ENCODE measurements around the gene INVS.
"Not testable (repeated sequence)": the region's sequence is repeated elsewhere in the genome, so short reads cannot be mapped to it uniquely, and the experiment has no call there.

The INVS gene

GRCh38 chr9:100227636-100228035 is 128.6 kb downstream of the INVS start:
- DNase-seq, result no peak
- H3K27ac Mint-ChIP-seq, result no peak overlapping the region
- H3K4me1 Mint-ChIP-seq, result no peaks in the 10 kb centered on the region
- peaks cover 13% of the 10 kb centered on the region for H3K9me3 Mint-ChIP-seq
- no peak overlapping the region for H3K4me3 Mint-ChIP-seq
- no peaks in the 10 kb centered on the region for H3K27me3 Mint-ChIP-seq (ENCODE audit: low read depth, poor library complexity)
- peaks cover 58% of the 10 kb centered on the region for H3K36me3 Mint-ChIP-seq (ENCODE audit: low read depth)
- no peak for TF ChIP-seq CTCF (IDR thresholded peaks at IDR 0.05)

- Mint-ChIP-seq H3K9me3 (peaks cover 20% of the 10 kb centered on the region), H3K27ac (no peak overlapping the region), H3K27me3 (ENCODE audit: low read depth, poor library complexity) (no peaks in the 10 kb centered on the region), H3K36me3 (ENCODE audit: low read depth) (peaks cover 66% of the 10 kb centered on the region), H3K4me1 (no peaks in the 10 kb centered on the region), H3K4me3 (no peak overlapping the region)
- DNase-seq, result no peak
- no peak for TF ChIP-seq CTCF (IDR thresholded peaks at IDR 0.05)
Observed at GRCh38 chr9:100228352-100228869, 129.4 kb downstream of the INVS start.

- Mint-ChIP-seq H3K4me1 (no peaks in the 10 kb centered on the region), H3K4me3 (no peak overlapping the region), H3K27me3 (ENCODE audit: low read depth, poor library complexity) (no peaks in the 10 kb centered on the region), H3K36me3 (ENCODE audit: low read depth) (peaks cover 73% of the 10 kb centered on the region), H3K27ac (no peak overlapping the region), H3K9me3 (peaks cover 28% of the 10 kb centered on the region)
- DNase-seq, result no peak
- TF ChIP-seq CTCF (IDR thresholded peaks at IDR 0.05), result no peak
Observed at GRCh38 chr9:100229136-100229535, 130.1 kb downstream of the INVS start.

GRCh38 chr9:100229561-100229960 is 130.5 kb downstream of the INVS start:
- no peak for TF ChIP-seq CTCF (IDR thresholded peaks at IDR 0.05)
- peaks cover 32% of the 10 kb centered on the region for H3K9me3 Mint-ChIP-seq
- no peak overlapping the region for H3K4me3 Mint-ChIP-seq
- H3K4me1 Mint-ChIP-seq, result no peaks in the 10 kb centered on the region
- no peak for DNase-seq
- H3K27me3 Mint-ChIP-seq (ENCODE audit: low read depth, poor library complexity), result no peaks in the 10 kb centered on the region
- H3K27ac Mint-ChIP-seq, result no peak overlapping the region
- peaks cover 77% of the 10 kb centered on the region for H3K36me3 Mint-ChIP-seq (ENCODE audit: low read depth)

GRCh38 chr9:100236986-100237385 is 137.9 kb downstream of the INVS start:
- H3K27ac Mint-ChIP-seq; H3K27me3 Mint-ChIP-seq (ENCODE audit: low read depth, poor library complexity); DNase-seq; H3K4me1 Mint-ChIP-seq; H3K4me3 Mint-ChIP-seq: not testable (repeated sequence)
- peaks cover 85% of the 10 kb centered on the region for H3K36me3 Mint-ChIP-seq (ENCODE audit: low read depth)
- H3K9me3 Mint-ChIP-seq, result peaks cover 54% of the 10 kb centered on the region

GRCh38 chr9:100240512-100240911 is 141.5 kb downstream of the INVS start:
- DNase-seq, result no peak
- no peak overlapping the region for H3K4me3 Mint-ChIP-seq
- H3K9me3 Mint-ChIP-seq, result peaks cover 18% of the 10 kb centered on the region
- H3K27me3 Mint-ChIP-seq (ENCODE audit: low read depth, poor library complexity), result no peaks in the 10 kb centered on the region
- no peaks in the 10 kb centered on the region for H3K4me1 Mint-ChIP-seq
- TF ChIP-seq CTCF (IDR thresholded peaks at IDR 0.05), result no peak
- H3K27ac Mint-ChIP-seq, result peak overlapping the region; percentile 39
- H3K36me3 Mint-ChIP-seq (ENCODE audit: low read depth), result peaks cover 67% of the 10 kb centered on the region

All from nephron progenitor cell (in vitro differentiated cells).